ENCODE measurements around the gene HOXB2. TPM values are rescaled to one million over a fixed set of nuclear protein-coding genes. Genes with fewer than 3 reads are reported as not detected.
A peak's percentile ranks its signal among the peaks of the same experiment; 100 is the strongest.

HOXB2 gene
- total RNA-seq, 4 donors from 2014 or later: 1.4 to 9.6 (median 4.1) TPM

GRCh38 chr17:48500435-48501426 is 44.2 kb downstream of the HOXB2 start:
- DNase-seq: no peak
- Histone ChIP-seq H3K9me3 (no peaks in the 10 kb centered on the region), H3K4me1 (peaks cover 0 to 5% (median 2%) of the 10 kb centered on the region in 4 donors), H3K27ac (peak overlapping the region in 2 of 4 donors; percentile 19 to 23), H3K27me3 (no peaks in the 10 kb centered on the region), H3K36me3 (no peaks in the 10 kb centered on the region), H3K4me3 (no peak overlapping the region)
- peak in 3 of 6 experiments; percentile 13 to 35 (median 30) for TF ChIP-seq CTCF (IDR thresholded peaks at IDR 0.05)
- TF ChIP-seq POLR2A (IDR thresholded peaks at IDR 0.05): no peak

GRCh38 chr17:48499735-48500434 is 45.0 kb downstream of the HOXB2 start:
- no peak for DNase-seq
- no peak overlapping the region for H3K4me3 ChIP-seq
- no peaks in the 10 kb centered on the region for H3K27me3 ChIP-seq
- no peaks in the 10 kb centered on the region for H3K9me3 ChIP-seq
- H3K4me1 ChIP-seq: no peaks in the 10 kb centered on the region
- TF ChIP-seq CTCF (IDR thresholded peaks at IDR 0.05): no peak
- no peak for TF ChIP-seq POLR2A (IDR thresholded peaks at IDR 0.05)
- H3K36me3 ChIP-seq: no peaks in the 10 kb centered on the region
- peak overlapping the region in 1 of 4 donors; percentile 19 for H3K27ac ChIP-seq

- DNase-seq: no peak
- no peak for TF ChIP-seq CTCF (IDR thresholded peaks at IDR 0.05)
- no peak for TF ChIP-seq POLR2A (IDR thresholded peaks at IDR 0.05)
- no peaks in the 10 kb centered on the region for H3K27me3 ChIP-seq
- H3K27ac ChIP-seq: no peak overlapping the region
- H3K4me3 ChIP-seq: no peak overlapping the region
- no peaks in the 10 kb centered on the region for H3K9me3 ChIP-seq
- no peaks in the 10 kb centered on the region for H3K4me1 ChIP-seq
- no peaks in the 10 kb centered on the region for H3K36me3 ChIP-seq
Measured at GRCh38 chr17:48499248-48499647, 45.7 kb downstream of the HOXB2 start.

- Histone ChIP-seq H3K9me3 (no peaks in the 10 kb centered on the region), H3K27ac (no peak overlapping the region)
Measured at GRCh38 chr17:48498164-48498850, 46.6 kb downstream of the HOXB2 start.

More at GRCh38 chr17:48498164-48498850, 46.6 kb downstream of the HOXB2 start:
- H3K4me3 ChIP-seq: no peak overlapping the region
- no peaks in the 10 kb centered on the region for H3K4me1 ChIP-seq
- no peak for DNase-seq
- H3K27me3 ChIP-seq: no peaks in the 10 kb centered on the region
- TF ChIP-seq CTCF (IDR thresholded peaks at IDR 0.05): no peak
- TF ChIP-seq POLR2A (IDR thresholded peaks at IDR 0.05): no peak
- H3K36me3 ChIP-seq: no peaks in the 10 kb centered on the region
